PC-9 (cell line): ENCODE data around the gene ATG2A.

Source experiments
- CTCF ChIP-seq: fragments of 200-600 bp; sonication (generic); conservative IDR thresholded peaks from 2 replicates; pipeline ENCODE4 v1.6.1; 2017; ENCODE audit warnings: mixed run types, antibody characterized with exemption, mild to moderate bottlenecking, moderate library complexity
- EZH2 ChIP-seq: fragments of 200-600 bp; sonication (generic); IDR thresholded peaks from 2 replicates; pipeline ENCODE4 v1.8.0; 2017; ENCODE audit warnings: antibody characterized with exemption, low read depth

- TF ChIP-seq CTCF (no peak), EZH2 (no peak)
These were observed 3.8 kb downstream of the ATG2A start for GRCh38 chr11:64913171-64913727.
